Stimulated activated CD4-positive, alpha-beta T cell treated with anti-CD3 and anti-CD28 coated beads, Interleukin-1b, Interleukin-23, amount 100 ng/mL, for 4 hours (primary cell): ENCODE results near the gene BICD1.
A peak's percentile ranks its signal among the peaks of the same experiment; 100 is the strongest.

Experiments
- DNase-seq, 2 donors: peaks; one replicate each; pipeline ENCODE4 v3.0.0-alpha.2; 2020; ENCODE audit warnings: low read depth in 2 of 2

BICD1 gene

DNA sequence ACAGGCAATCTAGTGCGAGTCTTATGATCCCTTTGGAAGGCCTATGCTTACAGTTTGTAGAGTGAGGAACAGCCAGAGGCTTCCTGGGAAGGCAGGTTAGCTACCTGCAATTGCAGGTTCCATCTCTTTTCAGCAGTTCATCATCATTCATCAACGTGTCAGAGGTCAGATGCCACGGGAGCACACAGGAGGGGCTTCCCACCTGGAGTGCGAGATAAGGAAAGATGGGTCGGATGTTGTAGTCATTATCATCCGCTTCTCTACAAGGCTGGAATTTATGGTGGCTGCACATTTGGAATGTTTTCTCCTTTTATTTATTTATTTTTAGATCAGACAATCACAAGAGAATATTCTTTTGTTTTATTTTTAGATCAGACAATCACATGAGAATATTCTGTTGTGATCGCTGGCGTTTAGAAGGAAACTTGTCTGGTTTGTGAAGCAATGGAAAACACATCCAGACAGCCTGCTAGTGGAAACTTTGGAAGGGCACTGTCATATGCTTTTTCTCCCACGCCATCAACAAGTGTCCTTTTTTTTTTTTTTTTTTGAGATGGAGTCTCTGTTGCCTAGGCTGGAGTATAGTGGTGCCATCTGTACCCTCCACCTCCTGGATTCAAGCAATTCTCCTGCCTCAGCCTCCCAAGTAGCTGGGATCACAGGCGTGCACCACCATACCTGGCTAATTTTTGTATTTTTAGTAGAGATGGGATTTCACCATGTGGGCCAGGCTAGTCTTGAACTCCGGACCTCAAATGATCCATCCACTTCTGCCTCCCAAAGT, 1.9 kb upstream of the BICD1 start:
- DNase-seq, result no peak

DNA sequence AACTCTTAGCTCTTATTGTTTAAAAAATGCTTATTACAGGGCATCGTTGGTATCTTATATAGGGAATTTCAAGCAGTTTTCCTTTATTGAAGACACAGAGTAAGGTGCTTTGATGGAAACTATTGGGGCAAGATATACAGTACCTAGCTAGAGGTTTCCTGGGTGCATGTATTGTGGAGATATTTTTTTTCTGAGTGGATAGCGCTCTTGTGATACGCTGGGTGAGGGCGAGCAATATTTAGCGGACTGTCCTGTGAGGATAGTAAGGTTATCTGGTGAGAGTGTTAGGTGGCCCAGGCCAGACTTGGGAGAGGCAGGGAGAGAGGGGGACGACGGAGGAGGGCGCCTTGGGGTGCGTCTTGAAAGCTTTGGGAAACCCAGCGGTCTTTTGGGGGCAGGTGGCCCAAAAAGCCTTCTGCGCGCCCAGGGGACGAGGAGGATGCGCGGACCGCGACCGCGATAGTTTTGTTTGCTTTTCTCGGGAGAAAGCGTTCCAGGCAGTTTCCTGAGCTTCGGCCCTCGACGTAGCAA, 596 bp upstream of the BICD1 start:
- DNase-seq, result no peak

DNA sequence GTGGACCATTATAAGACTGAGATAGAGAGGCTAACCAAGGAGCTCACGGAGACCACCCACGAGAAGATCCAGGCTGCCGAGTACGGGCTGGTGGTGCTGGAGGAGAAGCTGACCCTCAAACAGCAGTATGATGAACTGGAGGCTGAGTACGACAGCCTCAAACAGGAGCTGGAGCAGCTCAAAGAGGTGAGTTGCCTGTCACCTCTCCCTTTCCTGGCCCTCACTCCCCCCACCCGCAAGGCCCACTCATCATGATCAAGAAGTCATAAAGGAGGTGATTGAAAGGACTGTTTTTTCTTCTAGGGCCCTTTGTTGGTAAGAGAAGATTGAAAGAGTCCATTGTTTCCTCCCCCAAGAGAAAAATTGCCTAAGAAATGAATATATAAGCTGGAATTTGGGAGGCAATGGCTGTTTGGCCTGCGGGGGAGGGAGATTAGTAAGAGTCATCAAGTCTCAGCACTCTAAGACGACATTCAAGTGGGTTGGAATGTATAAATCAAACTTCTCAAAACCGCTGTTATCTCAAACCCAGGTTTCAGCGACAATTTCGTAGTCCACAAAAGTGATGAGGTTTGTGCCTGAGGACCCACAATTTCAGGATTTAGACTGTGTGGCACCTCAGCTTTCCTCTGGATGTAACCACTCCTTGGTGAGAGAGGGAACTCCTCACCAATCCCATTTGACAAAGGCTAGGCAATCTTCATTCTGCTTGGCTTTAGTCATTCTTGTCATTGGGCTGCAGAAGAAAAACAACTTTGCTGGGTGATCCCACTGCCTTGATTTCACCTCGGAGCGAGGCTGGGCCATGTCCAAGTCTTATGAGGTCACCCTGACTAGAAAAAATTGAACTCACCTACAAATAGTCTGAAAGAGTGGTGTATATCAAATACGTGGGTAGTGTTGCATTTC, 966 bp downstream of the BICD1 start:
- peak; percentile 4 to 27 for DNase-seq

DNA sequence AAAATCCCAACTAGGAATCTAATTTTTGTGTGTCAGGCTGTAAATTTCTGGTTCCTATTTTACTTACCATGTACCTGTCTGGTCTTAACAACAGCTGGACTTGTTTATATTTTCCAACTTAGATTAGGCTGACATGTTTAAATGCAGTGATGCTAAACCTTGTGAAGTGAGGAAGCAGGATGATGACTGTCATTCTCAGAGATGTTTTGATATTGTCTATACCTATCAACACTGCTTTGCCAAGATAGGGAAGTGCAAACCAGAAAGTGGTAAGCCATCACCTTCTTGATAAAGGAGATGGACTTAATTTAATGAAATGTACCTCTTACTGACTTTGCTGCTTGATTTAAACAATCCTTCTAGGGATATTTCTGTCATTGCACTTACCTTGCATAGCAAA, 2.1 kb downstream of the BICD1 start:
- DNase-seq, result no peak

DNA sequence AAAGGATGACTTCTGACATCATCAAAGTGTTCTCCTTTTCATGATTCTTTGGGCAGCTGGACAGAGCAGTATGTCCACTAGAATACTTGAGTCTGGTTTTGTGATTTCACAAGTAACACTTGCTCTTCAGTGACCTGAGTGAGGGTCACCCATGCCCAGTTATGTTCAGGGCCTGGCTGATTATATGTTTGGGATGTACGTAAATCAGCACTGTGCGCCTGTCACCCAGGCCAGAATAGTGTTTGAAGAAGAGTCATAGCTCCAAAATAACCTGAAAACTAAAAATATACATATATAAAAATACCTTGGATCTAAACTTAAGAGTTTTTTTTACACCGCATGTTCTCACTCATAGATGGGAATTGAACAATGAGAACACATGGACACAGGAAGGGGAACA, 3.8 kb downstream of the BICD1 start:
- no peak for DNase-seq

DNA sequence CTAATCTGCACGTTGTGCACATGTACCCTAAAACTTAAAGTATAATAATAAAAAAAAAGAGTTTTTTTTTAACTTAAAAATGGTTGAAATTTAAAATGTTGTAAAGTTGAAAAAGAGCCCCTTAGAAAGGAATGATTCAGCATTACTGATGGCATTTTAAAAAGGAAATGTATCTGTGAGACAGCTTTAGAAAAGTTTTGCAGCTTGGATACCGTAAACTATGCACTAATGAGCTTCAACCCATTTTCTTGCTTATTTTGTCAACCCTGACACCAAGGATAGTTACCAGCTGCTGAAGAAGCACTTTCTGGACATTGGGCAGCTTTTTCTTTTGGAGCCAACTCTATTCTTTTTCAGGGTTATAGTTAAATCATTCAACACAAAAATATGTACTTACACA, 4.3 kb downstream of the BICD1 start:
- DNase-seq, result no peak

DNA sequence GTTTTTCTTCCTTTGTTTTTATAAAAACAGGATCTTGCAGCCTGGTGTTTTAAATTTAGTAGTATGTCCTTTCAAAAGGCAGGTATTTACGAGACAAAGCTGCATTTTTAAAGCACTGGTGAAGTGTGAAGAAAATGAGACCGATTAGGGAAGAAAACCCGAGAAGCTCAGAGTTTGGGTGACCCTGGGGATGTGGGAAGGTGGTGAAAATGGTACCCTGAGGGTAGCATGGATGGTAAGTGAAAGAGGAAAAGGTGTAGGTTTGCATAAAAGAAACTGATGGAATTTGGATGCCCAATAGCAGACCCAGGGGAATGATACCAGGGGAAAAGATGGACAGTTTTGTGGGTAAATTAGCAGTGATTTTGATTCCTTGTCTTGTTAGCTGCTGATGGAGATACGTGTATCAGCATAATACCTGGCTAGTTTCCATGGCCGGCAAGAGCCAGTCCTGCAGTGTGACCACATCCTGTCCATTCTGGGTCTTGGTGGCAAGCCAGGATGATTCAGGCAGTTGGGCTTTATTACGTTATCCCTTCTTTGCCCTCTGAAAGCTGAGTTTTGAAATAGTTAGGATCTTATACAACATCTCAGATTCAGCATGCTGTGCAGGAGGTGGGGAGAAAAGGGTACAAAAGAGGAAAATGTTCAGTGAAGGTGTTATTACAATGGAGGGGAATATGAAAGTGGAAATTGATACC, 8.9 kb downstream of the BICD1 start:
- DNase-seq, result no peak

DNA sequence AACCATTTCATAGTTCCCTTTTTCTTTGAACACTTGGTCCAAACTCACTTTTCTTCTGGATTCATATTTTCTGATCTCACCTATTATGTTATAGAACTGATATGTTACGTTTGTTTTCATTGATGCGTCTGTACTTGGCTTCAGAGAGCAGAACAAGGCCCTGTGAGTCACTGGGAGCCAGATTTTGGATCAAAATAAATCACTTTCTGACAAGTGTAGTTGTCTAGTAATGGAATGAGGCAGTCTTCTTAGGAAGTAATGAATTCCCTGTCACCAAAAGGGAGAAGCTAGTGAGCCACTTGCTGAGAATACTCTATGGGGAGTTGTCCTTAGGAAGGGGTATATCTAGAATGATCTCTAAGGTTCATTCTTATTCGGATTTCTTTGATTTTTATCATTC, 10.2 kb downstream of the BICD1 start:
- DNase-seq, result no peak

DNA sequence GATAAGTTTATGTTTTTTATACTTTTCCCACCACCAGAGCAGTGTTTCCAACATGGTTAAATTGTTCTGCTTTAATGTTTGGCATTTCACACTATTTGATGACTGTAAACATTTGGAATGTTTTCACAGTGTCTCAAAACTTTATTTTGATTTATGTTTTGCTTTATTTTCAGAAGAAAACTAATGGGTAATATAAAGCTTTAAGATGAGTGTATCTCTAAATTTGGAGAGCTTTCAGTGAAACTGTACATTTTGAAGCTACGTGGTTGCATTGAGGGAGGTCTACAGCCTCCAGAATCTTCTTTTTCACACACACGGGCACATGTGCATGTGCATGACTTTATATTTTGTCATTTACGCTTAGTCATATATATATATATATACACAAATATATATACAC, 10.7 kb downstream of the BICD1 start:
- DNase-seq, result no peak

DNA sequence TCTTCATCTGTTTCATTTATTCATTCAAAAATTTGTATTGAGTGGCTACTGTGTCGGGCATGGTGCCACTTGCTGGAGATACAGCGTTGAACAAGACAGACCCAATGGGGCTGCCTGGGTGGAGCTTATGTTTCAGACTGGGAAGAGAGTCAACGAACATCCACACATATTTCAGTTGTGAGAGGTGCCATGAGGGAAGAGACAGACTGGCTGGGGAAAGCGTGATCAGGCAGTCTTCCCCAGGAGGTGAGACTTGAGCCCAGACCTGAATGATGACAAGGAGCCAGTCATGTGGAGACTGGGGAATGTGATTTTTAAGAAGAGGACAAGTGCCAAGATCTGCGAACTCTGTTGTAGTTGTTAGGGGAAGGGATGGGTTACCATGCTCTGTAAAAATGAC, 12.2 kb downstream of the BICD1 start:
- DNase-seq, result no peak

DNA sequence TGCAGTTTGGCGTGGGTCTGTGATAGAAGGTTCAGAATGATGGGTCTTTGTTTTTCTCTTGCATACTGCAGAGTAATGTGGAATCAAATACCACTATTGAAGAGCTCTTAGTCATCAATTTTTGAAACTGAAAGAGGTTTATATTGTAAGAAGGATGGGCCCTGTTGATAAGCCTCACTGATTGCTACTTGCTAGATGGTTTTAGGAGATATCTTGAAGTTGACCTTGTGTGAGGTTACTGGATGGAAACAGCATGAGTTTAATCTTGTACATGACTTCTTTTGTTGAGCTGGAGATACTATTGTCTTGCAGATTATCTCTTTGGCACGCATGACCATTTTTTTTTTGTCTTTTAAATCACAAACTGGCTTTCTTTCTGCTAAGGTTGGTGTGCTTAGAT, 13.8 kb downstream of the BICD1 start:
- no peak for DNase-seq

DNA sequence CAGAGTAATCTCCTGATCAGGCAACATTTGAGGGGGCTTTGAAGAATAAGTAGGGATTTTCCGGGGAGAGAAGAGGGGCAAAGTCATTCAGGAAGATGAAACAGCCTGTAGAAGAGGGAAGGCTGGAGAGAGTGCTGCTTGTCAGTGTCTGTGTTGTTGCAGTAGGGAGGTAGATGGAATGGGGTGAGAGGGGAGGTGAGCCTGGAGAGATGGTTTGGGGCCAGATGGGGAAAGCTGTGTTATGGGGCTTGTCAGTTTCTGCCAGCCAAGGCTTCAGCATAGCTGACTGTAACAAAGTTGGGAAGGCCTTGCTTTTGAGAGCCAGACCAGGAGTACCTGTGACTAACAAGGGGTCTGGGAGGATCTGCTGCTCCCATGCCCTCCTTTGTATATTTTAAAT, 18.0 kb downstream of the BICD1 start:
- no peak for DNase-seq

DNA sequence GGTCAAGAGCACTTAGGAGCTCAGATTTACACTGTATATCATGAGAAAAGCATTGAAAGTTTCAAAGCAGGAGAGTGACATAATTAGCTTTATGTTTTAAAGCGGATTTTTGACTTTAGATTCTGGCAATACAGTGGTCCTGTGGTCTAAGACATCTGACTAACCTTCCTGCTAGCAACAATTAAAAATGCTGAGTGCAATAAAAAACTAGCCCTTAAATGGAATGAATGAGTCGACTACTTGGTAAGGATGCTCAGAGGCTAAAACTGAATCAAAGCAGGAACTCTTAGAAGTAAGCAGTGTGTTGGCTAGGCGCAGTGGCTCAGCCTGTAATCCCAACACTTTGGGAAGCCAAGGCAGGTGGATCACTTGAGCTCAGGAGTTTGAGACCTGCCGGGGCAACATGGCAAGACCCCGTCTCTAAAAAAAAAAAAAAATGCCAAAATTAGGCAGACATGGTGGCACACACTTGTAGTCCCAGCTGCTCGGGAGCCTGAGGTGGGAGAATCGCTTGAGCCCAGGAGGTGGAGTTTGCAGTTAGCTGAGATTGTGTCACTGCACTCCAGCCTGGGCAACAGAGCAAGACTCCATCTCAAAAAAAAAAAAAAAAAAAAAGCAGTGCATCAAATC, 18.9 kb downstream of the BICD1 start:
- no peak for DNase-seq

DNA sequence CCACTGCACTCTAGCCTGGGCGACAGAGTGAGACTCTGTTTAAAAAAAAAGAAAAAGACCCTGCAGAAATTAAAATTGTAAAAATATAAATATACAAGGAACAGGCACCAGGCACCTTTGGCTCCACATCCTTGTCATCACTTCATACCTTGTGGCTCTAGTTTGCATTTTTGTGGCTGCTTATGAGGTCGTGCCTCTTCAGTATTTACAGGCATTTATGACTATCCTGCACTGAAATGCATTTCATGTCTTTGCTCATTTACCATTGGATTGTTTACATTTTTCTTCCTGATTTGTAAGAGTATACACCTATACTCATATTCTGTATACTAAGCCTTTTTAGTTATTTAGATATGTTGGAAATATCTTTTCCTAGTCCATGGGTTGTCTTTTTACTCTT, 20.1 kb downstream of the BICD1 start:
- DNase-seq, result no peak

DNA sequence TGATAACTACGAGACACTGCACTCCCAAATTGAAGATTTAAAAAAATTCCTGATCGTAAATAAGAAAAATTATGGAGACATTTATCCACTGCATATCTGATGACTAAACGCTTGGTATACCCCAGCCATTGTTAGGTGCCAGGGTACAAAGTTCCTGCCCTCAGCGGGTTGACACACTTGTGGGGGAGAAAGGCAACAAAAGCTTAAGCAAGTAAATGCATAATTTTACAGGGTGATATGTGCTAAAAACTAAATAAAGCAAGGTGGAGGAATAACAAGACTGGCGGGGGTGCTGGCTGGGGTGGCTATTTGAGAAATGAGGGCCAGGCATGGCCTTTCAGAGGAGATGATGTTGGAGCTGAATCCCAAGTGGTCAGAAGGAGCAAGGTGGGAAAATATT, 25.0 kb downstream of the BICD1 start:
- no peak for DNase-seq

DNA sequence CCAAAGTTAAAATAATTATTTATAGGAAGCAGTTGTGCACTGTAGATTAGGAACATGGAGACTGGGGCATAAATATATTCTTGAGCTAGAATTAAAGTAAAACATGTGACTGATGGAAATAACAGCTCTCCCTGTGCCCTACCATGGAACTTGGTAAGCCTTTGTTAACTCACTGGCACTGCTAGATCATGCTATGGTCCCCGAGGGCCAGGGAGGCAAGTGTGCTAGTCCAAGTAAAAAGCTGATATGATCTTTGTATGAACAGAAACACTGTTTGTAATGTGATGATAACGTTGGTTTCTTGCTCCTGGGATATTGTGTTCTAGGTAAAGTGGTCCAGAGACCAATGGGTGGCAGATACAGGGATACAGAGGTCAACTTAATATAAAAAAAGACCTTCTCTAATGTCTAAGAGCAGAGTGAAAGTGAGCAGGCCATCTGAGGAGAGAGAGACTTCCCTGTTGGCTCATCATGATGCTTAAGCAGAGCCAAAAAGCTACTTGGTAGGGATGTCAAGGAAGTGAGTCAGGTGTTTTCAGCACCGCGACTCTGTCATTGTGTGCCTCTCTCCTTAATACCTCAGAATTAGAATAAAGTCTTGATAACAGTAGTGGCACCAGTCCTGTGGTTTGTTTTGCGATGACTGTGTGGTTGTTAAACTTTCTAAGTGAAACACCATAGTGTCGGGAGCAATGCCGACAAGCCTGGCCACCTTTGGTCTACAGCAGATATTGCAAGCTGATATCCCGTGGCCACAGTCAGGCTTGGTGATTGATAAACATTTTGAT, 27.6 kb downstream of the BICD1 start:
- peak; percentile 9 to 16 for DNase-seq

DNA sequence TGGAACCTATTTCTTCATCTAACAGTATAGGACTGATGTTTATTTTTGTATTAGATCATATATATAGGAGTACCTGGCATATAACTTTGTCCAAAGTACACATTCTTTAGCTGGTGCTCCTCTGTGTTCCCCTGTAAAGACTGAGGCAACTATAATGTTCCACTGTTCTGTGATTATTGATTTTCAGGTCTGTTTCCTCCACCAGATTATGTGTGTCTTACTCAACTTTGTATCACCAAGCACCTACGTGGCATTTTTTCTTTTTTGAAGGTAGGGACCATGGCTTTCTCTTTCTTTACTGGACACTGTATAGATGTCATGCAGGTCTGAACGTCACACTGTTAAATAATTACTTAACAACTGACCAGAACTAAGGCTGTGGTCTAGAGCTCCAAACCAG, 29.3 kb downstream of the BICD1 start:
- DNase-seq, result no peak

DNA sequence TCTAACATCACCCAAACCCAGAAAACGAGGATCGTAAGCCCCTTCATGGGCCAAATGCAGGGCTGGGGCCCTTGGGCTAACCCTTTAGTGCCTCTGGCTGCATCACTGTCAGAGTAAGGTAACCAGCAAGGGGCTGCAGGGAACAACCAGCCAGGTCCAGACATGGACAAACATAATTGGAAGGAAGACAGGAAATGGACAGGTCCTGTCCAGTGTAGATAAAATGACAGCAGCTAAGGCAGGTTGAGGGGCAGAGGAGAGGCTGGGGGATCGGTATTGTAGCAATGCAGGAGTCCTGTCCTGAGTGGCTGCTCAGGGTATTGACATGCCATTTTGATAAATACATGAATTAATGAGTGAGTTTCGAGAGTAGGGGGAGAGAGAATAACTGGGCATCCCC, 29.8 kb downstream of the BICD1 start:
- DNase-seq, result no peak

DNA sequence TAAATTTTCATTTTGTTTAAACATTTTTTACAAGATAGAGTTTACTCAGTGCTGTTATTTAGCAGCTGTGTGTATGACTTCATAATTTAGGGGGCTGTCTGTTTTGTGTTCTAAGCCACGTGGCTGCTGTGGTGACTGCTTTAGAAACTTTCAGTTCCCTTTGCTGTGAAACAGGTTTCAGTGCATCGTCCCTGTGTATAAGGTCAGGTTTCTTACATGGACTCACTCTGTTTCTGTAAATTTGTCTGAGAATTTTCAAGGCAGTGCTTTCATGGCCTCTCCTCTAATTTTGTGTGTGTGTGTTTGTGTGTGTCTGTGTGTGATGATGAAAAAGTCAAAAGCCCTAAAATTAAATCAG, 32.4 kb downstream of the BICD1 start:
- no peak for DNase-seq

DNA sequence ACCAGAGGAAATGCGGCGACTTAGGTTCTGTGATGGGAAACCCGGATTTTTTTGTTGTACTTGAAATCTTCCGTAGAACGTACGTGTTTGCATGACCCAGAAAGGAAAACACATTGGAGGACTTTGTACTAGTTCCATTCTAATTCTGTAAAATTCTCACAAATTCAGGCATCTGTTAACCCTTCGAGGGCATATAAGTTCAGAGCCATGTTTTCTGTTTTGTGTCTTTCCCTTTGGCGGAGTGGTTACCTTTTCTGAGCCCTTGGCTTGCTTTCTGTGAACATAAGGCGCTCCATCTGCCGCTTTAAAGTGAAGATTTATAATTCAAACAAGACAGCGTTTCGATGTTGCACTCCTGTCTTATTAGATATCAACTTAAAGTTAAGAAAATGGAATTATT, 34.2 kb downstream of the BICD1 start:
- DNase-seq, result no peak

DNA sequence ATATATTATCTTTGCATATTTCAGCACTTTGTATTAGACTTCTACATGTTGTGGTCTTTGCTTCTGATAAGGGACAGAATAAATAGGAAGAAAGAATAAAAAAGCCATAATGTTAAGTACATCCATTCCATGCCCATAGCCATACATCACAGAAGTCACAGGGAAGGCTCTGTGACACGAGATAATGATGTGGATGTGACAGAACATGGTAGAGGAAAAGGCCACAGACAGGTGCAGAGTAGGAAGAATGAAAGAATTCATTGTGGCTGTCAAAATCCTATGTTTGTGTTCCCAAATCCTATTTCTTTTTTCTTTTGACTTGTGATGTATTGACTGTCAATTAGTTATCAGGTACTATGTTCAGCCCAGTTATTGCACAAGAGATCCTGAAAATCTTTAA, 38.4 kb downstream of the BICD1 start:
- DNase-seq, result no peak
